Tibial nerve (tissue), 4 donors: Measurements from ENCODE around the gene METTL14.

Experiments used
- CTCF ChIP-seq, 5 experiments: fragments of 200-600 bp in 3 of 5; fragments of 450-650 bp in 2 of 5; sonication (generic) in 3 of 5; IDR thresholded peaks; one replicate each; pipeline ENCODE4 v1.5.1; 2016 to 2019; ENCODE audit warnings: antibody characterized with exemption in 5 of 5, mild to moderate bottlenecking in 3 of 5, moderate library complexity in 2 of 5
- EP300 ChIP-seq, 2 donors: sonication (generic); formaldehyde crosslinking; IDR thresholded peaks; one replicate each; pipeline ENCODE4 v1.6.1; 2017; ENCODE audit warnings: antibody characterized with exemption in 2 of 2, mild to moderate bottlenecking in 1 of 2
- POLR2A ChIP-seq, 2 donors: fragments of 450-650 bp; IDR thresholded peaks; one replicate each; pipeline ENCODE4 v1.6.1; 2017; ENCODE audit warnings: antibody characterized with exemption in 2 of 2, mild to moderate bottlenecking in 2 of 2, moderate library complexity in 2 of 2

- TF ChIP-seq CTCF (IDR thresholded peaks at IDR 0.05) (no peak), POLR2A (IDR thresholded peaks at IDR 0.05) (no peak), EP300 (IDR thresholded peaks at IDR 0.05) (no peak)
Observed at GRCh38 chr4:118711052-118711451, 25.9 kb downstream of the METTL14 start.
